ENCODE data around the gene OSCAR. TPM values are rescaled to one million over a fixed set of nuclear protein-coding genes. Genes with fewer than 3 reads are reported as not detected.

Gene OSCAR
- total and polyA plus RNA-seq, 10 donors = 2.4 to 49.5 (median 17.7) TPM

- H3K9me3 ChIP-seq = no peaks in the 10 kb centered on the region
- H3K36me3 ChIP-seq = peaks cover 0 to 47% (median 13%) of the 10 kb centered on the region in 6 donors
- WGBS, 5 donors = 0 to 1% (median 1%) methylated on average over 19 to 103 of the region's 103 CpGs
- DNase-seq = peak; percentile 89
- peaks cover 24 to 56% (median 50%) of the 10 kb centered on the region in 6 donors for H3K4me1 ChIP-seq
- no peaks in the 10 kb centered on the region for H3K27me3 ChIP-seq (replicated peaks in 1 of 7)
- TF ChIP-seq POLR2A (IDR thresholded peaks at IDR 0.05) (peak in 1 of 3 donors; percentile 81), POLR2AphosphoS5 (IDR thresholded peaks at IDR 0.05) (peak; percentile 94 to 96 (median 95)), CTCF (IDR thresholded peaks at IDR 0.05 in 8 of 11, conservative IDR thresholded peaks at IDR 0.05 in 3 of 11) (peak in 1 of 11 experiments; percentile 32)
- intact Hi-C loops (cut with DNase I; ENCODE audit: low total_unique reads) = no loop called here
- peak within 1 kb of the TSS; percentile 73 to 97 (median 92) for H3K4me3 ChIP-seq
- H3K27ac ChIP-seq = peak within 1 kb of the TSS; percentile 86 to 98 (median 96)
Measured at GRCh38 chr19:54137699-54138488, 37.3 kb upstream of the OSCAR start, which contains the start of gene CNOT3. Gene CNOT3, plus strand, starts transcription at chr19:54137762. Its CDS starts 5,217 bp downstream, at chr19:54142979.

DNA sequence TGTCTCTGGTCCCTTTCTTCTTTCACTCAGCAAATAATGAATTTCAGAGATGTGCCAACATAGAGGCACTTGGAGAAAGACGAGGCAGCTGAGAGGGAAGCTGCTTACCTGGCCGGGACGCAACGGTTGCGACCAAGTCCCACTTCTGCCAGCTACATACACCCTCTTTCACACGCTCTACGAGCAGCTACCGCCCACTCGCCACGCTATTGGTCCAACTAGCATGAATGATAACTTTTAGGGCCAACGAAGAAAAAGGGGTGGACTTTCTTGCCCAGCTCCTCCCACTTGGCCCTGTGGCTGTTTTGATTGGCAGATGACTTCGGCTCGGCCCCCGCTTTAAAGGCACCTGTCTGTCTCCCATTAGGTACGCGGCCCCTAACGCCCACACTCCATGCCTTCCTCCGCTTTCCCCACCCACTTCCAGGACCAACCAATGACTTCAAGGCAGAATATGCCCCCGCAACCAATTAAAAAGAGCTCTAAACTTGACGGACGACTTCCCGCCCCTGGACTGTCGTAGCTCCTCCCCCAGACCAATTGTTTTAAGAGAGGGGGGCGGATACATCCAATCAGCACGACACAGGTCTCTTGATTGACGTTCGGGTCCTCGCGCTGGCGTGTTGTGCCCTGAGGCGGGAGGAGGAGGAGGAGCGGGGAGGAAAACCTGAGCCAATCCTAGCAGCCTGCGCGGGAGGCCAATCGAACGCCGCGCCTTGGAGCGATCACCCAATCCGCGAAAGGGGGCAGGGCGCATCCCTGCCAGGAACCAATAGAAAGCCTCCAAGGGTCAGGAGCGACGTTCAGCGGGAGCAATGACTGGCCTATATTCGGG, 36.5 kb upstream of the OSCAR start:
- intact Hi-C loops (cut with DNase I; ENCODE audit: low total_unique reads) = no loop called here
- TF ChIP-seq POLR2AphosphoS5 (IDR thresholded peaks at IDR 0.05) (peak in 2 of 3 donors; percentile 88 to 89), CTCF (IDR thresholded peaks at IDR 0.05 in 8 of 11, conservative IDR thresholded peaks at IDR 0.05 in 3 of 11) (peak in 2 of 11 experiments; percentile 12 to 14), POLR2A (IDR thresholded peaks at IDR 0.05) (peak; percentile 44 to 73 (median 61))
- peak overlapping the region; percentile 73 to 97 (median 92) for H3K4me3 ChIP-seq

GRCh38 chr19:54136086-54136863, 35.7 kb upstream of the OSCAR start:
- H3K4me3 ChIP-seq = peak overlapping the region; percentile 14 to 97 (median 48)
- peaks cover 0 to 47% (median 19%) of the 10 kb centered on the region in 6 donors for H3K36me3 ChIP-seq
- H3K27me3 ChIP-seq (replicated peaks in 1 of 7) = no peaks in the 10 kb centered on the region
- no peak for DNase-seq
- WGBS, 5 donors = 6 to 7% (median 7%) methylated on average over 28 to 30 of the region's 30 CpGs
- TF ChIP-seq CTCF (IDR thresholded peaks at IDR 0.05 in 8 of 11, conservative IDR thresholded peaks at IDR 0.05 in 3 of 11) (no peak), POLR2AphosphoS5 (IDR thresholded peaks at IDR 0.05) (no peak), POLR2A (IDR thresholded peaks at IDR 0.05) (no peak)
- H3K4me1 ChIP-seq = peaks cover 24 to 47% (median 45%) of the 10 kb centered on the region in 6 donors
- intact Hi-C loops (cut with DNase I; ENCODE audit: low total_unique reads) = no loop called here
- H3K27ac ChIP-seq = peak overlapping the region in 7 of 8 donors; percentile 62 to 98 (median 82)
- no peaks in the 10 kb centered on the region for H3K9me3 ChIP-seq

More for the DNA sequence above, 36.5 kb upstream of the OSCAR start:
- Histone ChIP-seq H3K4me1 (peaks cover 24 to 55% (median 50%) of the 10 kb centered on the region in 6 donors), H3K27me3 (replicated peaks in 1 of 7) (no peaks in the 10 kb centered on the region), H3K27ac (peak overlapping the region; percentile 86 to 98 (median 96)), H3K36me3 (peaks cover 0 to 47% (median 11%) of the 10 kb centered on the region in 6 donors), H3K9me3 (no peaks in the 10 kb centered on the region)
- WGBS, 5 donors = 0 to 1% (median 0%) methylated on average over 30 to 46 of the region's 46 CpGs
- peak; percentile 99 for DNase-seq
